ENCODE data around the gene KIRREL1. TPM values are rescaled to one million over a fixed set of nuclear protein-coding genes. Genes with fewer than 3 reads are reported as not detected.

Gene KIRREL1
- total RNA-seq, 1 donor from 2014 or later, result 122 TPM

DNA sequence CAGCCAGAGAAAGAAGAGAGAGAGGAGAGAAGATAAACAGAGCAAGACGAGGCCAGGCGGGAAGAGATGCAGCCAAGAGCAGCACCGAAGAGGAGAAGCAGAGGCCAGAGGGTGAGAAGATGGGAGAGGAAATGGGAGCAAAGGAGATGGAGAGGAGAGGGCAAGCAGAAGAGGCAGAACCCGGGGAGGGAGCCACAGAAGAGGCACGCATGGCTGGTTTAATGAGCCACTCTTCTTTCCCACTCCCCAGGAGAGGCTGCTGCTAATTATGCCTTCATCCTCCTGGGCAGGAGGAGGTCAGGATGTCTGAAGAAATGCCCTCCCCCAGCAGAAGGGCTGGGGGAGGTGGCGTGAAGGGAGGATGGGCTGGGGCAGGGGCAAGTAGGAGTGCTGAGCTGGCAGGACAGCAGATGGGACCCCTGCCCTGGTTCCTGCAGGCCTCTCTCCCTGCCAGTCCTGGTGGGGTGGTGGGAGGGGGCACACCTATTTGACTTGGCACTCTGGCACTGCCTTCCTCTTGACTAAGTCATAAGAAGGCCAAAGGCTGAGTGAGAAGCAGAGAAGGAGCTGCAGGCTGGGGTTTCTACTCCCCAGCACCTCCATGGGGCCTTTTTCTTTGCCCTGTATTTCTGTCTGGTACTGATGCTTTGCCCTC lies 32.3 kb downstream of the KIRREL1 start:
- Mint-ChIP-seq H3K27ac (ENCODE audit: unreplicated experiment) (peak overlapping the region; percentile 86), H3K4me3 (ENCODE audit: unreplicated experiment) (no peak overlapping the region), H3K9me3 (ENCODE audit: unreplicated experiment) (no peaks in the 10 kb centered on the region), H3K36me3 (ENCODE audit: unreplicated experiment) (peaks cover 2% of the 10 kb centered on the region), H3K4me1 (ENCODE audit: unreplicated experiment) (peaks cover 64% of the 10 kb centered on the region), H3K27me3 (ENCODE audit: unreplicated experiment) (no peaks in the 10 kb centered on the region)
- TF ChIP-seq, protein P1, sequence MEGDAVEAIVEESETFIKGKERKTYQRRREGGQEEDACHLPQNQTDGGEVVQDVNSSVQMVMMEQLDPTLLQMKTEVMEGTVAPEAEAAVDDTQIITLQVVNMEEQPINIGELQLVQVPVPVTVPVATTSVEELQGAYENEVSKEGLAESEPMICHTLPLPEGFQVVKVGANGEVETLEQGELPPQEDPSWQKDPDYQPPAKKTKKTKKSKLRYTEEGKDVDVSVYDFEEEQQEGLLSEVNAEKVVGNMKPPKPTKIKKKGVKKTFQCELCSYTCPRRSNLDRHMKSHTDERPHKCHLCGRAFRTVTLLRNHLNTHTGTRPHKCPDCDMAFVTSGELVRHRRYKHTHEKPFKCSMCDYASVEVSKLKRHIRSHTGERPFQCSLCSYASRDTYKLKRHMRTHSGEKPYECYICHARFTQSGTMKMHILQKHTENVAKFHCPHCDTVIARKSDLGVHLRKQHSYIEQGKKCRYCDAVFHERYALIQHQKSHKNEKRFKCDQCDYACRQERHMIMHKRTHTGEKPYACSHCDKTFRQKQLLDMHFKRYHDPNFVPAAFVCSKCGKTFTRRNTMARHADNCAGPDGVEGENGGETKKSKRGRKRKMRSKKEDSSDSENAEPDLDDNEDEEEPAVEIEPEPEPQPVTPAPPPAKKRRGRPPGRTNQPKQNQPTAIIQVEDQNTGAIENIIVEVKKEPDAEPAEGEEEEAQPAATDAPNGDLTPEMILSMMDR (IDR thresholded peaks at IDR 0.05), result no peak
- DNase-seq (ENCODE audit: extremely low spot score, unreplicated experiment), result no peak

DNA sequence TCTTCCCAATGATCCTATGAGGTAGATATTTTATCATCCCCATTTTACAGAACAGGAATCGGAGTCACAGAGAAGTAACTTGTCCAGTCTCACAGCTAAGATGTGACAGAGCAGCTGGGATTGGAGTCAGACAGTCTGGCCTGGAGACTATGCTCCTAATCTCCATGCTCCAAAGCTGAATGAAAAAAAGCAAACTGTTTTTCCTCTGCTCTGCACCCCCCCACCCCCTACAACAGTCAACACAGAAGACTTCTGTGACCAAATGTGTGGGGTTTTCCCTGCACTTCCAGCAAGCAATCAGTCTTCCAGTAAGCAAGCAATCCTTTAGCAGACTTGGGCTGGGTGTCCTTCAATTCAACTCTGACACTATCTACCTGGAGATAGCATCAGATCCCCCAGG lies 33.2 kb downstream of the KIRREL1 start:
- Mint-ChIP-seq H3K9me3 (ENCODE audit: unreplicated experiment) (no peaks in the 10 kb centered on the region), H3K27me3 (ENCODE audit: unreplicated experiment) (no peaks in the 10 kb centered on the region), H3K4me3 (ENCODE audit: unreplicated experiment) (no peak overlapping the region), H3K4me1 (ENCODE audit: unreplicated experiment) (peaks cover 54% of the 10 kb centered on the region), H3K27ac (ENCODE audit: unreplicated experiment) (peak overlapping the region; percentile 34), H3K36me3 (ENCODE audit: unreplicated experiment) (peaks cover 10% of the 10 kb centered on the region)
- no peak for DNase-seq (ENCODE audit: extremely low spot score, unreplicated experiment)
- TF ChIP-seq, protein P1 (IDR thresholded peaks at IDR 0.05), result no peak

DNA sequence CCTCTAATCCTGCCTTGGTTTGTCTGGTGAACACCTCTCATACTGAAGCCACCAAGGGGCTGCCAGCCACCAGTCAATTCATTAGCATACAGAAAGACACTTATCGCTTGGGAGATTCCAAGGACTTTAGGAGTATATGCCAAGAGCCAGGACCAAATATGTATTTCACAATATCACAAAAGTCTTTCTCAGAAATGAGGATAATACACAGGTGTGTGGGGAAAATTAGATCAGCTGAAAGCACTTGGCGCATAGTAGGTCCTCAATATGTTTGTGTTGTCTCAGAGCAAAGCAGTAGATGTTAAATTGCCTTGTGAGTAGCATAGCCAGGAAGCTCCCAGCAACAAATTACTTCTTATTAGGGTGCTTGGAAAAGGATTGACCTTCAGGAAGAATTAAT lies 34.1 kb downstream of the KIRREL1 start:
- H3K27ac Mint-ChIP-seq (ENCODE audit: unreplicated experiment), result peak overlapping the region; percentile 52
- TF ChIP-seq, protein P1 (IDR thresholded peaks at IDR 0.05), result no peak
- no peaks in the 10 kb centered on the region for H3K27me3 Mint-ChIP-seq (ENCODE audit: unreplicated experiment)
- H3K9me3 Mint-ChIP-seq (ENCODE audit: unreplicated experiment), result no peaks in the 10 kb centered on the region
- peaks cover 13% of the 10 kb centered on the region for H3K36me3 Mint-ChIP-seq (ENCODE audit: unreplicated experiment)
- no peak overlapping the region for H3K4me3 Mint-ChIP-seq (ENCODE audit: unreplicated experiment)
- H3K4me1 Mint-ChIP-seq (ENCODE audit: unreplicated experiment), result peaks cover 51% of the 10 kb centered on the region
- no peak for DNase-seq (ENCODE audit: extremely low spot score, unreplicated experiment)

DNA sequence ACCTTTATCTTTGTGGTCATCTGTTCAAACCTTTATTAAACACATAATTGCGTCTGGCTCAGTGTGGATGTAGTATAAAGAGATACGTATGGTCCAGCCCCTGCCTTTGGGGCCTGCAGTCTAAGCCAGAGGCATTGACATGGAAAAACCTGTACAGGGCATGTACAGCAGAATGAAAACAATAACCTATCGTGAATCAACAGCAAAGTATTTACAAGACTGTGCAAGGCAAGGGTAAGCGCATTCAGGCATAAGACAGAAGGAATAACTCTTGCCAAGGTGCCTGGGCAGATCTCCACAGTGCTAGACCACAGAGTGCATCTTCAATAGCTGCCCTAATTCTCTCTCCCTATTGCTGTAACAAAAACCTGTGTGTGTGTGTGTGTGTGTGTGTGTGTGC lies 35.5 kb downstream of the KIRREL1 start:
- DNase-seq (ENCODE audit: extremely low spot score, unreplicated experiment), result no peak
- Mint-ChIP-seq H3K27ac (ENCODE audit: unreplicated experiment) (no peak overlapping the region), H3K4me3 (ENCODE audit: unreplicated experiment) (no peak overlapping the region), H3K36me3 (ENCODE audit: unreplicated experiment) (peaks cover 13% of the 10 kb centered on the region), H3K27me3 (ENCODE audit: unreplicated experiment) (no peaks in the 10 kb centered on the region), H3K4me1 (ENCODE audit: unreplicated experiment) (peaks cover 37% of the 10 kb centered on the region), H3K9me3 (ENCODE audit: unreplicated experiment) (no peaks in the 10 kb centered on the region)
- TF ChIP-seq, protein P1 (IDR thresholded peaks at IDR 0.05), result no peak

DNA sequence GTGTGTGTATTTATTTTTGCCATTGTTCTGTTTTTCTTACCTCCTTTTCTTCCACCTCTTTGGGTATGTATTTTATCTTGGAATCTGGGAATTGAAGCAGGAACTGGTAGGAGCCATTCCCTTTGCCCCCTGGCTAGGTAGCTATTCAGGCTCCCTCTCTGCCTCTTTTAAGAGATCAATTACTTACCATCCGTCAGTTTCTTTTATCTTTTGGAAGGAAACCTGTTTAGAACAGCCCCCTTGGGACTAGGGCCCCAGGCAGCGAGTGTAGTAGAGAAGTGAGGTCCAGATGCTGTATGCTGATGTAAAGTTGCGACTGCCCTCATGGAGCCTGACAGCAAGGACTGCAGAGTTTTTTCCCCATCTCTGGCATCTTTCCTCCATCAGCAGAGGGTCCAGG lies 41.6 kb downstream of the KIRREL1 start:
- peaks cover 61% of the 10 kb centered on the region for H3K4me1 Mint-ChIP-seq (ENCODE audit: unreplicated experiment)
- H3K27me3 Mint-ChIP-seq (ENCODE audit: unreplicated experiment), result no peaks in the 10 kb centered on the region
- no peaks in the 10 kb centered on the region for H3K9me3 Mint-ChIP-seq (ENCODE audit: unreplicated experiment)
- H3K36me3 Mint-ChIP-seq (ENCODE audit: unreplicated experiment), result peaks cover 15% of the 10 kb centered on the region
- H3K4me3 Mint-ChIP-seq (ENCODE audit: unreplicated experiment), result no peak overlapping the region
- H3K27ac Mint-ChIP-seq (ENCODE audit: unreplicated experiment), result peak overlapping the region; percentile 68
- no peak for DNase-seq (ENCODE audit: extremely low spot score, unreplicated experiment)
- TF ChIP-seq, protein P1 (IDR thresholded peaks at IDR 0.05), result no peak

All from osteocyte (in vitro differentiated cells).